Activated CD4-positive, CD25-positive, alpha-beta regulatory T cell treated with anti-CD3 and anti-CD28 coated beads, Interleukin-2, amount 50 U/mL, for 24 hours (primary cell): ENCODE results near the gene FOXO6.

Experiments
- ATAC-seq, 2 donors: fragments of 150-1000 bp; cut with Tn5 transposase; one replicate each; pipeline ENCODE4 v1.10.0; 2021; ENCODE audit warnings: mild to moderate bottlenecking in 1 of 2, moderate library complexity in 1 of 2

The FOXO6 gene

DNA sequence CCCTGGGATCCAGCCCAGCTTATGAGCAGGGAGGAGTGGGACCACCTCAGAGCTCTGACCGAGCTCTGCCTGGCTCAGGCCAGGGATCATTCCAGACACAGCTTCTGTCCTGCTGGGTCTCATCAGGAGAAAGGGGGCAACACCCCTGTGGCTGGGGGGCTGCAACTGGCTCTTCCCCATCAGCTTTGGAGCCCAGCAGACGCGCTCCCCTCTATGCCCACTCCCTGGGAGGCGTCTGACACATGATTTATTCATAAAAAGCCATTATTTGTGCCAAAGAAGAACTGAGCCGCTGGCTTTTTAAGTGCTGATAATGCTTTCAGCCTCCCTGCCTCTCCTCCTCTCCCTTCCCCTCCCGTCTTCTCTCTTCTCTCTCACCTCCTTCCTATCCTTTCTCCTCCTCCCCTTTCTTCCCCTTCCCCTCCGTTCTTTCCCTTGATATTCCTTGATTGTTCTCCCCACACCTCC is 25.0 kb downstream of the FOXO6 start:
- no peak for ATAC-seq

DNA sequence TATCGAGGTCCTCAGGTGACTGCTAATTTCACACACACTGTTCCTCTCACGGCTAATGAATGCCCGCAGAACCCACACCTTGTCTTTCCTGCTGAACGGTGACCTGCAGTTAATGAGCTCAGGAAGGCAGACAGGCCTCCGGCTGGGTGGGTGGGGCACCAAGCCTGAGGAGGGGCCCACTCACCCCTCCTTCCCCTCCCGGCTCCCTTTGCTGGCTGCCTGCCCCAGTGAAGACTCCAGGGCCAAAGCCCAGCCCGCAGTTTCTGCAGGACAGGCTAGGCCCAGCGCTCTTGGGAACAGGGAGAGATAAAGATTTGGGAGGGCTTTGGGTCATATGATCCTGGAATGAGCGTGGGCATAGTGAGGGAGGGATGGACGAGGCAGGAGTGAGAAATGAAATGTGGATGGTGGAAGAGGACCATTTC is 26.4 kb downstream of the FOXO6 start:
- no peak for ATAC-seq

DNA sequence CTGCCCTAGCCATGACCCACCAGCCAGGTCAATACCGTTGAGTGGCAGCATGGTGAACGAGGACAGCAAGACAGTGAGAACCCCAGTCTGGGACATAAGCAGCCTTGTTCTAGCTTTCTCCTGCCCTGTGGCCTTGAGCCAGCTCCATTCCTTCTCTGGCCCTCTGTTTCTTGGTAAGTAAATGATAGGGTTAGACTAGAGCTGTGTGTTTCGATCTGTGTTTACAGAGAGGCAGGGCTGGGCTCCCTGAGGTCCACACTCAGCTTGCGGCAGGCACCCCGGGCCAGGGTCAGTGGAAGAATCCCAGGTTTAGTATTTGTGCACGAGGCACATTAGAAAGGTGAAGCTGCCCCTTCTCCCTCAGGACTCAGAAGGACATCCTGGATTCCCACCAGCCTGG is 27.3 kb downstream of the FOXO6 start:
- ATAC-seq: no peak

DNA sequence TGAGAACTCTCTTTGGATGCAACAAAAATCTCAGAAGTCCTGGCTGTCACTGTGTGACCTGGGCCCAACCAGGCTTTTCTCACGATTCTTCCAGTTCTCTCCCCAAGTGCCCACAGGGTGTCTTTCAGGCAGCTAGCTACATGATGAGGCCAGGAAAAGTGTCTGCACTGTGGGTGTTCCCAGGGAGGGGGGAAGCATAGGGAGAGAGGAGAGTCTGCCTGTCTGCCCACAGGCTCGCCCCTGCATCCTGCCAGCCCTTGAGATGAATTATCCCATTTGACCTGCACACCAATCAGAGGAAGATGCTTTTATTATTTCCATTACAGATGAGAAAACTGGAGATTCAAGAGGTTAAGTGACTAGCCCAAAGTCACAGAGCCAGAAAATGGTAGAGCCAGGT is 27.8 kb downstream of the FOXO6 start:
- no peak for ATAC-seq

DNA sequence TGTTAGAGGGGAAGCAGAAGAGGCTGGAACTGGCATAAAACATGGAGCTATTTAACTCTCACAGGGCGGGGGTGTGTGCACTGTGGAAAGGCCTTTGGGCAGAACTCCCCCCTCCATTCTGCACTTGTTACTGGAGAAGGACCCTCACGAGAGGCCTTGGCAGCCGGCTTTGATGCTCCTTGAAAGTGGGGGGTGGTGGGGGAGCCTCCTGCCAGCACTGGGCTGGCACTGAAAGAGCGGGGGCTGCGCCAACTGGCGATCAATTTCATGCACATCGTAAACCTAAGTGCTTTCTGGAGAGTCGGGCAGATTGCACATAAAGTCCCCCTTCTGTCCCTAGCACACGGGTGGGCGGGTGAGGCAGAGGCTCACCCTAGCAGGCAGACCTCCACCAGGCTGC is 28.9 kb downstream of the FOXO6 start:
- no peak for ATAC-seq

DNA sequence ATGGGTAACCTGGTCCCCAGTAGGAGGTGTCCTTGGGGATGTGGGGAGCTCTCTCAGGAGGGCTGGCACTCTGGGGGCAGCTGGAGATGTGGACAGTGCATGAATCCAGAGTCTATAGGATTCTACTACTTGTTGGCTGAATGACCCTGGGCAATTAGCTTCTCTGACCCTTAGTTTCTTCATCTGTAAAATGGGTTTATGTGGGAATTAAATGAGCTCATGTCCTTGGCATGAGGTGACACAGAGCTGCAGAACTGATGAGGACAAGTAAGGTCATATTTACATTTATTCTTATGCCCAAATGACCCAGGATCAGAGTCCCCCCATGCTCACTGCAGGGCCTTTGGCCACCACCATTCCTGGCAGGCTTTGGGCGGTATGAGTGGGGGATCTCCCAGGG is 29.3 kb downstream of the FOXO6 start:
- no peak for ATAC-seq

DNA sequence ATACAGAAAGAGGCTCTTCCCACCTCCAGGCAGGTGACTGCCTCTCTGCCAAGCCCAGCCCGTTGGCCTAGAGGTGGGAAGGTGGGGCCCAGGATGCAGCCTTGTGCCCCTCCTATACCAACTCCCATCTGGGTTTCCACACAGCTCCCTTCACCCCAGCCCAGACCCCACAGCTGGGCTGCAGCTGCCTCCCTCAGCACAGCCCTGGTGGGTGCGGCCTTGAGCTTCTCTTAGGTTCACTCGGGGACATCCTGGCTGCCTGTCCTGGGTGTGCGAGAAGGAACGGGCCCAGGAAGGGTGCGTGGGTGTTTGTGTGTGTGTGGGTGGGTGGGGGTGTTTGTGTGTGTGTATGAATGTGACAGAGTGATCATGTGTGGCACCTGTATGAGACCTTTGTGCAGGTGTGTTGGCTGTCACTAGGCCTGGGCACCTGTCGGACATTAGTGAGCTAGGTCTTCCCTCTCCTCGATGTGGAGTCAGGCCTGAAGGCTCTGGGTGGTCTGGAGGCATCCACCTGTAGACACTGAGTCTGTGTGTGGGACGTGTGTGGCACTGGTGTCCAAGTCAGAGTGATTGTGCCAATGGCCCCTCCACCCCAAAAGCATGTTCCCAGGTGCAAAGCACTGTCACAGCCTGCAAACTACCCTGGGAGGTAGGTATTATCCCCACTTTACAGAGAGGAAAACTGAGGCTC is 30.7 kb downstream of the FOXO6 start:
- ATAC-seq: no peak

DNA sequence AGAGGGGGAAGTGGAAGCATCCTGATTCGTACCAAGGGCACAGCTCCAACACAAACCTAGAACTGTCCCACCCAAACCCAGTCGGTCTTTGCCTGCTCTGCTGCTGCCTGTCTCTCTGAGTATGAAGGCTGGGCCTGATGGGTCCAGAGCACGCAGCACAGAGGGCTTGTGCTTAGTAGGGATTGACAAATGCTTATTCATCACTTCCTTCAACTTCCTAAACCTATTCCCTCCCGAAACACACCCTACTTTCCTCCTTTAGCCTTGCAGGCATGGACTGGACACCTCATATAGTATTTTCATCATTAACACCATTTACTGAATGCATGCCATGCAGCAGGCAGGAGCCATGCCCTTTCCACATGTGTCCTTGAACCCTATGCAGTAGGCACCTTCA is 31.3 kb downstream of the FOXO6 start:
- ATAC-seq: no peak

DNA sequence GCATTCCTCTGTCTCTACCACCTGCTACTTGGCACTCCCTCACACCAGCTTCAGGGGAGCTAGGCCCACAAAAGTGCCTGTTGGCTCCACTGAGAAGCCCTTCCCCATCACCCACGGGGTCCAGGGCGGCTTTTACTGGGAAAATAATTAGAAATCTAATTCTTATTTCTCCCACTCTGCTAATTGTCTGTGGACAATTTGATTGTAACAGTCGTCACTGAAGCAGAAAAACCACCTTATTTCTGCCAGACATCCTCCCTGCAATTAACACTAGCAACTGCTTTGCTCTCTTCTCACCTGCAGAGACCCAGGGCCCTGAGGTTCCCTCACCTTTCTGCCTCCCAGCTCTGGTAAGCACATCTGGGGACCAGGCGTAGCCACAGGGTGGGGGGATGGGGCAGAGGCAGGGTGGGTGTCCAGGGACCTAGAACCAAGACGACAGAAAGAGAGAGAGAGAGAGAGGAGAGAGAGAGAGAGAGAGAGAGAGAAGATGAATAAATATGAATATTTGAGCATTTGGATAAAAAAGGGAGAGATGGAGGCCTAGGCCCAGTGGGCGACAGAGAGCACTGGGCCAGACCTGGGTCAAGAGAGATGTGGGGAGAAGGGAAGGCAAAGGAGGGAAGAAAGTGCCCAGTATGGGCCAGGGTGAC is 32.6 kb downstream of the FOXO6 start:
- no peak for ATAC-seq

DNA sequence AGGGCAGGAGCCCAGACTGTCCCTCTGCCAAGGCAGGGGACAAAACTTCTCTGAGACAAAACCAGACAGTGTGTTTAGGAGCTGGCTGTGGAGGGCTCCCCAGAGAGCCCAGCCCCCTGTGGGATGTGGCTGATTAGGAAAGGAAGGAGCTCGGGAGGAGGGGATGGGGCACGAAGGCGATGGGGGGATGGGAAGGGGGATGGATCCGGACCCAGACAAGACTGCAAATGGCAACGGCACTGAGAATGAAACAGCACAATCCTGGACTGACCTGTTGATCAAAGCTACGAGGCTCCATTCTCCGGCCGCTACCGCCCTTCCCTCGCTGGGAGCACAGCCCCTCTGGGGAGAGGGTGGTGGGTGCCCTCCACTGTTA is 33.1 kb downstream of the FOXO6 start:
- ATAC-seq: no peak

DNA sequence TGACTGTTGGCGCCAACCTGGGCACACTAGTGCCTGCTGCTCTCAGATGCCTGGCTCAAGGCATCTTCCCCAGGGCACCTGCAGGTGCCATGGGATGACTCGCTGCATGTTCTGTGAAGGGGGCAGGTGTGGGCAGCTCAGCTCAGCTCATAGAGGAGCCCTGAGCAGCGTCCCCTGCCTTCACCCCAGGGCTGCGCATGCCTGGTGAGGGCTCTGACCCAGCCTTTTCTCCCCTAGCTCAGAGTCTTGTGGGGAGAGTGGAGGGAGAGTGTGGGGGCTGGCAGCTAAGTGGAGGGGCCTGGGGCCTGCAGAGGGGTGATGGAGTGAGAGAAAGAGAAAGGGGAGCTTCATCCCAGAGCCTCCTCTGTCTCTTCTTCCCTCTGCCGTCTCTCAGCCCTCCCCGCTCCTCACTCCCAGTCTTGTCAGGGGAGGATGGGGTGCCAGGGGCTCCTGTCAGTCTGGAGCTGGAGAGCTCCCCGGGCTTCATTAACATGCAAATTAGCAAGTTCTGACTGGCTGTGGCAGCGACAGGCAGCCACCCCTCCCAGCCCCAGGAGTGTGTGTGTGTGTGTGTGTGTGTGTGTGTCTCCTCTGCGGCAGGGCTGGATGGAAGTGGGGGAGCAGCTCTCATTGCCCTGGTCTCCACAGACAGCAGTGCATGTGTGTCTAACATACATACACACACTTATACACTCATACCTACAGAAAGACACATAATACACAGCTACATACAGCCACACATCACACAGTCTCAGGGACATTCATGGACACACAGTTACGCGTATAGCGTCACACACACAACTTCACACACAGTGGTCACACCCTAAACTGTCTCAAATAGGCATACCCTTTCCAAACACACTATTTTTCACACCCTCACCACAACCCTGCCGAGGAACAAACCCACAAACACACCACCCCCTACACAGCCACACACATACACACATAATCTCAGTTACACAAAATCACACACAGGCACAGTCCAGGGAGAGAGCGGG is 34.0 kb downstream of the FOXO6 start:
- no peak for ATAC-seq

DNA sequence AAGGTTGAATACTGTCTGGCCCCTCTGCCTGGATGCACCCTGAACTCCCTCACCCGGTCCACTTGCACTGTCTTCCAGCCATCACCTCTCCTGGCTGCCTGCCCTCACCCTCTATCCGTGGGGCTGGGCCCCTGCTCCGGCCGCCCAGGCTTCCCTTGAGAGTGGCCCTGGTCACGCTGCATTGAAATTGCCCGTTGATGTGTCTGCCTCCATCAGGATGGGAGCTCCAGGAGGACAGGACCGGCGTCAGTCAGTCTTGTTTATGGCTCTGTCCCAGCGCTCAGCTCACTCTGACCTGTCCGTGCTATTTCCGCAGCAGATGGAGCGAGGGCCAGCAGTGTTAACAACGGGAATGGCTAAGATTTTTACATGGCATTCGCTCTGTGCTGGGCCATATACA is 34.9 kb downstream of the FOXO6 start:
- no peak for ATAC-seq

DNA sequence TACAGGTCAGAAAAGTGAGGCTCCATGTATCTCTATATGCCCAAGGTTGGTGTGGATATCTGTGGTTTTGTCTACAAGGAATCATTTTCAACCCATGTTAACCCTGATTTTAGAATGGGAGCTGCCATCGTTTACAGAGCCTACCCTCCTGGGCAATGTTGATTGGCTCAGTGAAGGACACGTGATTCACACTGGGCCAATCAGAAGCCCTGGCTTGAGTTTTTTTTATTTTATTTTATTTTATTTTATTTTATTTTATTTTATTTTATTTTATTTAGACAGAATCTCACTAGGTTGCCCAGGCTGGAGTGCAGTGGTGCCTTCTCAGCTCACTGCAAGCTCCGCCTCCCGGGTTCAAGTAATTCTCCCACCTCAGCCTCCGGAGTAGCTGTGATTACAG is 35.8 kb downstream of the FOXO6 start:
- no peak for ATAC-seq

DNA sequence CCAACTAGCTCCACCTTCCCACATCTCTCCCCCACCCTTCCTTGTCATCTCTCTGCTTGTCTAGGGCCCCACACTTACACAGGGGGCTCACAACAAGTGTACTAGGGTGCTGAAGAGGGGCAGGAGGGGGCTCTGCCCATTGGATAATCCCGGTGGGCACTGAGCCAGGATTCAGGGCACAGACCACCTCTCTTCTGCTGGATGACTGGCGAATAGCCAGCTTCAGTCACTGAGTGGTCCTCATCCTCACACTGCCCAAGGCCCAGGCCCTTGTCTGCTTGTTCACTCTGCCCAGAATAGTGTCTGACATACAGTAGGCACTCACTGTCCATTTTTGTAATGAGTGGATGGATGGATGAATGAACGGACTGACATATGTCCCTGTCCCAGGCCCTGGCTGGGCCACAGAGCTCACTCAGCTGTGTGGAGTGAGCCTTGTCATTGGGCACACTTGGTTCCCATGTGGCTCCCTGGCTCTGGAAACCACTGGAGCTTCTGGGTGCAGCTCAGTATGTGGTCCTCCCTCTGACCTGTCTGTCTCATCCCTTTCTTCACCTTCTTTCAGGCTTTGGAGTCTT is 36.6 kb downstream of the FOXO6 start:
- ATAC-seq: no peak

DNA sequence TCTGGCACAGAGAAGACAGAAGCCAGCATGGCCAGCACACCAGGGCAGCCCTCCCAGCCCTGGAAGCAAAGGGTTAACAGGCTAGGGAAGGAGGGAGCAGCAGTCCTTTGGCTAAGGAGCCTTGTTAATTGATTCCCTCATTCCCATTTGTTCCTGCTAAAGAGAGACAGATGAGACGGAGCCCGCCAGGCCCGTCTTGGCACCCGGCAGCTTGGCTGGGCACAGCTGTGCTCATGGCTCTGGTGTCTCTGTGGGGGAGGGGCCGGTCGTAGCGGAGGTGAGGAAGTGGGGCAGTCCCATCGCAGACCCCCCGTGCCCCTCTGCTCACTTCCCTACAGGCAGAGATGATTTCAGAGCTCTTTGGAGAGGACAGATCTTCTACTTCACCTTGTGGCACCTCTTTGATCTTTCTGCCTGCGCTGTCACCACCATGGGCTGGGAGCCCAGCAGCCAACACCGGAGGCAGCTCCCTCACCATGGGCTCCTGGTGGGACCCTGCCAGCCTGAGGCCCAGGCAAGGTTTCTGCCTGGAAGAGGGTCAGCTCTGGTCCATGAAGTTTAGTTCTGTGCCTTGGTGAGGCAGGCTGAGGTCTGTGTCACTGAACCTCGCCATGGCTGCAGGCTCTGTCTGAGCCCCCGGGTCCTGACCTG is 38.0 kb downstream of the FOXO6 start:
- no peak for ATAC-seq

DNA sequence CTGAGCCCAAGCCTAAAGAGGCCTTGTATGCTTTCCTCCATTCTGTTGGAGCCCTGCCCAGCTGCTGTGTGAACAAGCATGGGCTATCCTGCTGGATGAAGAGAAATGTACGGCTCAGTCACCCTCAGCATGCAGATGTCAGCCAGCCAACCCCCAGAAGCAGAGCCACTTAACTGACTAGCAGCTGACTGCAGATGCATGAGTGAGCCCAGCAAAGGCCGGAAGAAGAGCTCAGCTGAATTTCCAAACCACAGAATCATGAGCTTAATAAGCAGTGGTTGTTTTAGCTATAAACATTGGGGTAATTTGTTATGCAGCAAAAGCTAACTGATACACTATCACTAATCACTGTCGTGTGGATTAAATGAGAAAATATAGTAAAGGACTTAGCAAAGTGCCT is 39.0 kb downstream of the FOXO6 start:
- no peak for ATAC-seq

DNA sequence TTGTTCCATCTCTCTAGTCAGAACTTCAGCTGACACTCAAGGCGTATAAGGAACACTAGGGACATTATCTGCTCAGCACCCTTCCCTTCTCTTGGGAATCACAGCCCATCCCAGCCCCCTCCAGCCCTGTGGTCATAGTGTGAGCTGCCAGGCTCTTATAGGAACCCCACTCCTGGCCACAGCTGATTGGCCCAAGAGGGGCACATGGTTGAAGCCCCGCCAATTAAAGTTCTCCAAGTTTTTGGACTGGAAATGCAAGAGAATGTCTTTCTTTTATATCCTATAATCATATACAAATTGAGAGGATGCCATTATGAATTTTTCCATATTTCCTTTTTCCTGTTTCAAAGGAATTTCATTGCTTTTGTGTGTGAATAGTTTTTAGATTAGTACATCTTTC is 40.7 kb downstream of the FOXO6 start:
- no peak for ATAC-seq

DNA sequence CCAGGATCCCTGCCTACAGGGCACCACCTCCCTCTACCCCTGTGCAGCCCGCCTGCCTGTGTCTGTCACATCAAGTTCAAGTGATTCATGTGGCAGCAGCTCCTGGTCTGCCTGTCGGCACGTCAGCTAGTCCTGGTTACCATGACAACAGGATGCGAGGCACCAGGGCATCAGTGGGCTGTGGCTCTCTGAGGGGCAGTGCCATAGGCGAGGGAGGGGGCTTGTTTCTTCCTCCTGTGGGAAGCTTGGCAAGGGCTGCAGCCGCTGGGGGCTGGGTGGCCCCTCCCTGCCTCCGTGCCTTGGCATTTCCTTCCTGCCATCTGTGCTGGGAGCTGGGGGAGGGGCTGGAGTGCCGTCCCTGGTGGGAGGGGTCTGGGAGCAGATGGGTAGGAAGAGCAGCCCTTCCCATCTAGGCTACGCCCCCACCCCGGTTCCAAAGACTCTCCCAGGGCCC is 43.1 kb downstream of the FOXO6 start:
- peak; percentile 30 to 38 for ATAC-seq

DNA sequence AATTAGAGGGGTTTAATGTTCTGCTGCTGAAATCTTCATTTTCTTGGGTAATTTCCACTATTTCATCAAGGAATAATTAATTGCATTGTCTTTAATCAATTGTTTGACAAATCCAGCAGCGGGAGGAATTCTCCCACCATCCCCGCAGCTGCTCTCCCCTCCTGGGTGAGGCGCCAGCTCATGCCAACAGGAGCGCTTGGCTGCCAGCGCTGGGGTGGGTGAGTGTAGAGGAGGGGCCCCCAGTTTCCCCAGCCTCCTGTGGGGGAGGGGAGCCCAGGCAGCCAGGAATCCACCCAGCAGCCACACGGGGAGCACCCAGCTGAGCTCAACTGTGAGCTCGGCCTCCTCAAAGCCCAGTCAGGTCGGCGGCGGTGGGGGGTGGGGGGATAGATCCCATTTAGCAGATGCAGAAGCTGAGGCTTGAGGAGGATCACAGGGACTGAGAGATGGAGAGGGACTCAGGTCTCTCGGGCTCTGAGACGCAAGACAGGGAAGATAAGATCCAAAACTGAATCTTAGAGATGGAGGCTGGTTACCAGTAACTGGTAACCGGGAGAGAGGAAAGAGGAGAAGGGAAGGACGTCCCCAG is 46.5 kb downstream of the FOXO6 start:
- no peak for ATAC-seq

DNA sequence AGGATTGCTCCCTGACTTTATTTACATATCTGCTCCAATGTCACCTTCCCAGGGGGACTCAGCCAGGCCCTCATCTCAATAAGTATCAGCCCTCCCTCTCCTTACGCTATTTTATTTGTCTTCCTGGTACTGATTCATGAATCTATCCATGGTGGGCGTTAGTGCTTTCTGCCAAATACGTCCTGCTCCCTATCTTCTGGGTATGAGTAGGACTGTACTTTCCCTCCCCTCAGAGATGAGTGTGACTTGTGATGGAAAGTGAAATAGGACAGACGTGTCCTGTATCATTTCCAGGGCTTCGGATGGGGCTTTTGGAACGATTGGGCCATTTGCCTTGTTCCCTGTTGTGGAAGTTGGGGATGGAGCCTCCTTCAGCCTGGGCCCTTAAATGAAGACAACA is 47.5 kb downstream of the FOXO6 start:
- no peak for ATAC-seq

DNA sequence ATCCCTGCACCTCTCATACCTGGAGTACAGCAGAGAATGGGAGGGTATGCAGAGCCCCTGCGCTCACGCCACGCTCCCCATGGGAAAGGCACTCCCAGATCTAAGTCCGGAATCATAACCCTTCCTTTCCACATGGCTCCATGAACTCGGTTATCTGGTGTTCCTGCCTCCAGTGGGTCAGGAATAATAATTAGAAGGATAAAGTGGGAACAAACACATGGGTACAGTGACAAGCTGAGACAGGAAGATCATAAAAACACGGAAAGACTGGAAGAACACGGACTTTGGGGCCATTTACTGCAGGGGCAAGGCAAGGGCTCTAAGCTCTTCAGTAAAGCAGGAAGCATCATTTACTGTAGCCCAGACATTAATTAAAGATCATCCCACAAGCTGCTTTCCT is 48.6 kb downstream of the FOXO6 start:
- ATAC-seq: no peak

DNA sequence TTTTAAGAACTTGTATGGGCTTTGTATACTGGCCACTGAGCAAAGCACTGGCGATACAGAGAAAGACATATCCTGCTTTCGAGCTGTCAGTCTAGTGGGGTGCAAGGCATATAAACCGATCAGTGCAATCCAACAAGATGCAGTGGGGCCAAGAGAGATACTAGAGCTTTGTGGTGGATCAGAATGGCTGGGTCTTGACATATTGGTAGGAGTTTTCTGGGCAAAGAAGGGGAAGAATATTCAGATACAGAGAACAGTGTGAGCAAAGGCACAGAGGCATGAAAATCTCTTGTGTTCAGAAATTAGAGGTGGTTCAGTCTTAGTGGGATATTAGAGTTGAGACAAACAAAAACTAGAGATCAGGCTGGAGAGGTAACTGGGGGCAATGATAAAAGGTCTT is 49.2 kb downstream of the FOXO6 start:
- no peak for ATAC-seq
